ENCODE results near the gene DLG2. TPM values are rescaled to one million over a fixed set of nuclear protein-coding genes. Genes with fewer than 3 reads are reported as not detected.

The DLG2 gene
- total RNA-seq, 1 donor from 2014 or later, result 7.2 TPM

- no peak for ATAC-seq
Observed at GRCh38 chr11:84594602-84595001, 1032.5 kb downstream of the DLG2 start.

GRCh38 chr11:84590106-84590505, 1037.0 kb downstream of the DLG2 start:
- intact Hi-C loops (cut with DNase I), result no loop called here

More at GRCh38 chr11:84594602-84595001, 1032.5 kb downstream of the DLG2 start:
- Histone ChIP-seq H3K4me1 (no peaks in the 10 kb centered on the region), H3K4me3 (no peak overlapping the region), H3K27me3 (ENCODE audit: low read depth) (no peaks in the 10 kb centered on the region), H3K27ac (no peak overlapping the region), H3K9me3 (no peaks in the 10 kb centered on the region), H3K36me3 (no peaks in the 10 kb centered on the region)
- intact Hi-C loops (cut with DNase I), result no loop called here
- no peak for TF ChIP-seq CTCF (IDR thresholded peaks at IDR 0.05)
- no peak for DNase-seq

GRCh38 chr11:84588131-84588829, 1038.9 kb downstream of the DLG2 start:
- H3K27me3 ChIP-seq (ENCODE audit: low read depth), result no peaks in the 10 kb centered on the region
- H3K36me3 ChIP-seq, result no peaks in the 10 kb centered on the region
- ATAC-seq (no peak), DNase-seq (no peak)
- intact Hi-C loops (cut with DNase I), result no loop called here
- H3K27ac ChIP-seq, result no peak overlapping the region
- H3K4me3 ChIP-seq, result no peak overlapping the region
- H3K4me1 ChIP-seq, result no peaks in the 10 kb centered on the region
- TF ChIP-seq CTCF (IDR thresholded peaks at IDR 0.05), result no peak
- H3K9me3 ChIP-seq, result no peaks in the 10 kb centered on the region

More at GRCh38 chr11:84590106-84590505, 1037.0 kb downstream of the DLG2 start:
- ATAC-seq (no peak), DNase-seq (no peak)
- no peak for TF ChIP-seq CTCF (IDR thresholded peaks at IDR 0.05)
- H3K4me3 ChIP-seq, result no peak overlapping the region
- H3K27ac ChIP-seq, result no peak overlapping the region
- no peaks in the 10 kb centered on the region for H3K27me3 ChIP-seq (ENCODE audit: low read depth)
- no peaks in the 10 kb centered on the region for H3K4me1 ChIP-seq
- no peaks in the 10 kb centered on the region for H3K36me3 ChIP-seq
- no peaks in the 10 kb centered on the region for H3K9me3 ChIP-seq

- Histone ChIP-seq H3K27me3 (ENCODE audit: low read depth) (no peaks in the 10 kb centered on the region), H3K27ac (no peak overlapping the region), H3K4me1 (no peaks in the 10 kb centered on the region), H3K4me3 (no peak overlapping the region), H3K36me3 (no peaks in the 10 kb centered on the region), H3K9me3 (no peaks in the 10 kb centered on the region)
- DNase-seq (no peak), ATAC-seq (no peak)
- intact Hi-C loops (cut with DNase I), result no loop called here
- no peak for TF ChIP-seq CTCF (IDR thresholded peaks at IDR 0.05)
Observed at GRCh38 chr11:84583106-84583505, 1044.0 kb downstream of the DLG2 start.

- DNase-seq, result no peak
- intact Hi-C loops (cut with DNase I), result no loop called here
- no peak for ATAC-seq
Observed at GRCh38 chr11:84581083-84581482, 1046.1 kb downstream of the DLG2 start.

More at GRCh38 chr11:84581083-84581482, 1046.1 kb downstream of the DLG2 start:
- no peaks in the 10 kb centered on the region for H3K9me3 ChIP-seq
- H3K4me1 ChIP-seq, result no peaks in the 10 kb centered on the region
- no peaks in the 10 kb centered on the region for H3K27me3 ChIP-seq (ENCODE audit: low read depth)
- no peak overlapping the region for H3K4me3 ChIP-seq
- no peak for TF ChIP-seq CTCF (IDR thresholded peaks at IDR 0.05)
- H3K36me3 ChIP-seq, result no peaks in the 10 kb centered on the region
- no peak overlapping the region for H3K27ac ChIP-seq
